H7 (cell line): ENCODE data around the gene NUP50. TPM values are rescaled to one million over a fixed set of nuclear protein-coding genes. Genes with fewer than 3 reads are reported as not detected.

ENCODE experiments used
- DNase-seq: peaks from one replicate; pipeline ENCODE4 v3.0.0; 2012
- H3K27me3 ChIP-seq: 2 replicates; pipeline ENCODE4 v1.6.0; 2011; ENCODE audit warnings: mild to moderate bottlenecking, low read length; ENCODE audit not compliant: control insufficient read depth, insufficient read depth
- H3K36me3 ChIP-seq: replicated peaks from 2 replicates; pipeline ENCODE4 v1.5.1; 2011; ENCODE audit warnings: low read length; ENCODE audit not compliant: control insufficient read depth, insufficient read depth
- H3K4me3 ChIP-seq: 2 replicates; pipeline ENCODE4 v1.5.1; 2011; ENCODE audit warnings: low read depth, mild to moderate bottlenecking, control low read depth, low read length, moderate library complexity; ENCODE audit not compliant: insufficient read depth
- total RNA-seq: library from RNA; depleted of rRNA; stranded (reverse); fragments of >200 nt; shearing (Covaris generic); gene quantifications from 2 replicates; pipeline ENCODE4 v1.2.3, GENCODE V29; 2014

Gene NUP50
- total RNA-seq, 1 experiment from 2014 or later, result 89.0 TPM

DNA sequence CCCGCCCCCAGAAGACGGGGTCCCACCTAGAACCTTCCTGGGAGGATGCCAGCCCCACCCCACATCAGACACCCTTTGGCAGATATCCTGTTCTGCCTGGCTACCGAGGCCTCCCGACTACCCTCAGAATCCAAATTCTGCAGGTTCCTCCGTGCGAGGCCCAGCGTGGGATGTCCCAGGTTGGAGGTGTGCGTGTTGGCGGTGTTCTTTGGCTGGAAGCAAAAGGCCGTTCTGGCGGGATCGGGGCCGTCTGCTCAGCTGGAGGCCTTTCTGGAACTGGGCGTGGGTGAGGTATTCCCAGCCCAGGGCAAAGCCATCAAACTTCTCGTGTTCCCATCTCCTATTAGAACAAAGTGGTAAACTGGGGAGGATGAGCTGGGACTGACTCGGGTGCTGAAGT, 32.6 kb downstream of the NUP50 start:
- Histone ChIP-seq H3K4me3 (no peak overlapping the region), H3K27me3 (no peaks in the 10 kb centered on the region), H3K36me3 (peaks cover 2% of the 10 kb centered on the region; the same call in 1 of the 2 replicates)
- DNase-seq, result no peak

DNA sequence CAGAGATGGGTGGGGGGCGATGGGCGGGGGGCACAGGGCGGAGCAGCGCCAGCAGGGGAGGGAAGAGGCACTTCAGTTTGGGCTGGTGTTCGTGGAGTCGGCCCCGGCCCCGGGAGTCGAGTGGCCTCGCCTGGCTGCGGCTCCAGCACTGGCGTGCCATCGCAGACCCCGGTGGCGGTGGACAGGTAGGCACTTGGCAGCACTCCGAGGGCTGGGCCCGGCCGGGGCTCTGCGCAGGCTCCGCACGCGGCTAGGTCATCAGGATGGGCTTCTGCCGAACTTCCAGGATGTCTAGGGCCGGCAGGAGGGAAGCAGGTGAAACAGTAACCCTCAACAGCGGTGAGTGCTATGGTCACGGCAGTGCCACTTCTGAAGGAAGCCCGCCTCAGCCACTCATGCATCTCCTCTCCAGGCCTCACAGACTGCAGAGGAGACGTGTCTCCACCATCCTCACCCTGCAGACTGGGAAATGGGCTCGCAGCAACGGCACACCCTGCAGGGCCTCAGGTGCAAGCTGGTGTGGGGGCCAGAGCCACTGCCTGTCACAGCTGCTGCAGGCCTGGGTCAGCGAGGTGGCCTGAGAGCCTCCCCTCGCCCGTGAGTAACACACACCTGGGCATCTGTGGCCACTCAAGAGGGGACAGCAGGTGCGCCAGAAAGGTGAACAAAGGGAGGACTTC, 33.3 kb downstream of the NUP50 start:
- H3K36me3 ChIP-seq, result peaks cover 2% of the 10 kb centered on the region; the same call in 1 of the 2 replicates
- H3K4me3 ChIP-seq, result no peak overlapping the region
- no peaks in the 10 kb centered on the region for H3K27me3 ChIP-seq
- DNase-seq, result peak; percentile 68

DNA sequence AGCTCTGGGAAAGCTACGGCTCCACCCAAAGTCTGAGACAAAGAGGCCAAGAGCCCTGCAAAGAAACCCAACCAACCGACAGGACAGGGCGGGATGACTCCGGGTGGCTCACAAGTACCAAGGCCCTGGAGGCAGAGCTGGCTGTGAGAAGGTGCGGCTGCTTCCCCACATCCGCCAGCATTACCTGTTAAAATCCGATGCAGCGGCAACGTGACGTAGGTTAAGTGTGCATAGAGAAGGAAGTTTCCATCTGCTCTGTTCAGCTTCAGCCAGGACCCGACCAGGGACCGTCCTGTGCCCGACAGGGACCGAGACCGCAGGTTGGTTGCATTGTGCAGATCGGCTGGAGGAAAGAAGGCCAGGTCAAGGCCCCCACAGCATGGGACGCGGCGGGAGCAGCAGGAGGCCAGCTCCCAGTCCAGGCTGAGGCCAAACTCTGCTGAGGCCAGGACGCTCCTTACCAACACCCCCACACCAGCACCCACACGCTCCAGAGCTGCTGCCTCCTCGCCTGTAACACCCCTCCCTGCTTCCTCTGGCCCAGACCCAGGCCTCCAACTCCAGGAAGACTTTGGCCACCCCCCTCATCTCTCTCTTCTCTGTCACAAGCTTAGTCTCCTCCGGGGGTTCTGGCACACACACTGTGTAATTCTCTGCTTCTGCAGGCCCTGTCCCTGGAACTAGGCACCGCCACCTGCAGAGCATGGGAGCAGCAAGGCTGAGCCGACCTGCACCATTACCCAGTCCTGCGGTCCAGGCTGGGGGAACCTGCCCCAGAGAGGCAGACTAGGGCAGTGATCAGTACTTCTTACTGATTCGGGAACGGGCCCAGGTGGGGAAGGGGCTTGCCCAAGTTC, 34.1 kb downstream of the NUP50 start:
- DNase-seq, result peak; percentile 51
- Histone ChIP-seq H3K27me3 (no peaks in the 10 kb centered on the region), H3K36me3 (peaks cover 5% of the 10 kb centered on the region; the same call in 1 of the 2 replicates), H3K4me3 (no peak overlapping the region)

DNA sequence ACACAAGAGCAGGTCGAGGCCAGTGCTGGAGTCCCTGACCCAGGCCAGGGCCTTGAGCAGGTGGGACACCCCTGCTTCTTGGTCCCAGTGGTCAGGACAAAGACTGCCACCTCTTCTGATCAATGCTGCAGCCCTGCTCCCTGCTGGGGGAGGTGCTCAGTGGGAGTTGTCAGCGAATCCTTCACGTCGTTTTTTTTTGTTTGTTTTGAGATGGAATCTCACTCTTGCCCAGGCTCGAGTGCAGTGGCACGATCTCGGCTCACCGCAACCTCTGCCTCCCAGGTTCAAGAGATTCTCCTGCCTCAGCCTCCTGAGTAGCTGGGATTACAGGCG, 34.7 kb downstream of the NUP50 start:
- H3K36me3 ChIP-seq, result peaks cover 6% of the 10 kb centered on the region; the same call in 1 of the 2 replicates
- no peak overlapping the region for H3K4me3 ChIP-seq
- DNase-seq, result no peak
- no peaks in the 10 kb centered on the region for H3K27me3 ChIP-seq

DNA sequence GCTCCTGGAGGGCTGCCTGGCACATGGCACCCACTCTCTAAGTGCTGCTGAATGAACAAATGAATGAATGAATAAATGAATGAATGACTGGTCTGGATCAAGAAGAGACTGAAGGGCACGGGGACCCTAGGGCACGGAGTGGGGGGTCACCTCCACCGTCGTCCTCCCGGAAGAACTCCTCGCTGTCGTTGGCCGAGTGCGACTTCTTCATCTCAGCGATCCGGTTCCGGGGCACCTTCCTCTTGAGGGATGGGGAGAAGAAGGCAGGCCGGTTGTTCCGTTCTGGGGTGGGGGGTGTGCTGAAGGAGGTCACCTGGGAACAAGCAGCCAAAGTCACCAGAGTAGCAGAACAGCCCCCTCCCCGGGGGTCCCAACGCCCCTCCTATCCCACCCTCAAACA, 36.0 kb downstream of the NUP50 start:
- DNase-seq, result no peak
- Histone ChIP-seq H3K27me3 (no peaks in the 10 kb centered on the region), H3K36me3 (peaks cover 6% of the 10 kb centered on the region; the same call in 1 of the 2 replicates), H3K4me3 (no peak overlapping the region)

DNA sequence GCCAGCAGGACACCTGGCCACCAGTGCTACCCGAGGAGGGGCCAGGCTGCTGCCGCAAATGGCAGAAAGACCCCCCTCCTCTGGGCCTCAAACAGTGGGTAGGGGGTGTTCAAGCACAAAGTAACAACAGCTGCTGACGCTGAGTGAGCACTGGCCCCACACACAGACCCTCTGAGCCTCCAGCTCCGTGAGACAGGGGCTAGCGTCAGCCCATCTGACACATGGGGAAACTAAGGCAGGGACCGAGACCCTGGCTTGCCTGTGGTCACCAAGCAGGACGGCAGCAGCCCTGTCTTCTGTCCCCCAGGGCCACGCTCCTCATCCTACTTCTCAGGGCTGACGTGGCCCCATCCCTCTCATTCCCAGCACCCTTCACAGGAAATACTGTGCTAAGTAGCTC, 36.5 kb downstream of the NUP50 start:
- DNase-seq, result peak; percentile 24
- H3K4me3 ChIP-seq, result no peak overlapping the region
- no peaks in the 10 kb centered on the region for H3K27me3 ChIP-seq
- H3K36me3 ChIP-seq, result peaks cover 6% of the 10 kb centered on the region; the same call in 1 of the 2 replicates

DNA sequence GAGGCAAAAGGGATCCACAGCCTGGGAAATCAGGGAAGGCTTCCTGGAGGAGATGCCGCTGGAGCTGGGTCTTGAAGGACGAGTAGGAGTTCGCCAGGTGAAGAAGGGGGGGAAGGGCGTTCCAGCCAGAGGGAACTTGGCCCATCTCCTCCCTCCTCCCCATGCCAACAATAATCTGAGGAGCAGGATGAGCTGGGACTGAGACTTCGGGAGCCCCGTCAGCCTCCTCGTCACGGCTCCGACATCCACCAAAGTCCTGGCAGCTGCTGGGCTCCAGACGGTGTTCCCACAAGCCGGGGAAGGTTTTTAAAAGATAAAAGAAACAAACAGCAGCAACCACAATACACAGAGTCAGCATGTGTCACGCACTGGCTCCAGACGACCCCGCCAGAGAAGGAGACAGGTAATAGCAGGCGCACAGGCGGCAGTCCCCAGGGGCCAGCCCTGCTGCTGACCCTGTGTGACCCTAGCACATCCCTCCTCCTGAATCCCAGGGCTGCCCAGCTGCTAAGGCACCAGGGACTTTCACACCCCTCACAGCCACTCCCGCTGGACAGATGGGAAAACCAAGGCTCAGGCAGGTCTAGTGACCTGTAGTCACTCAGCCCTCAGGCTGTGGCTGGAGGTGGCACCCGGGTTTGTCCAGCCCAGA, 37.3 kb downstream of the NUP50 start:
- Histone ChIP-seq H3K27me3 (no peaks in the 10 kb centered on the region), H3K4me3 (no peak overlapping the region), H3K36me3 (peaks cover 6% of the 10 kb centered on the region; the same call in 1 of the 2 replicates)
- peak; percentile 38 for DNase-seq

DNA sequence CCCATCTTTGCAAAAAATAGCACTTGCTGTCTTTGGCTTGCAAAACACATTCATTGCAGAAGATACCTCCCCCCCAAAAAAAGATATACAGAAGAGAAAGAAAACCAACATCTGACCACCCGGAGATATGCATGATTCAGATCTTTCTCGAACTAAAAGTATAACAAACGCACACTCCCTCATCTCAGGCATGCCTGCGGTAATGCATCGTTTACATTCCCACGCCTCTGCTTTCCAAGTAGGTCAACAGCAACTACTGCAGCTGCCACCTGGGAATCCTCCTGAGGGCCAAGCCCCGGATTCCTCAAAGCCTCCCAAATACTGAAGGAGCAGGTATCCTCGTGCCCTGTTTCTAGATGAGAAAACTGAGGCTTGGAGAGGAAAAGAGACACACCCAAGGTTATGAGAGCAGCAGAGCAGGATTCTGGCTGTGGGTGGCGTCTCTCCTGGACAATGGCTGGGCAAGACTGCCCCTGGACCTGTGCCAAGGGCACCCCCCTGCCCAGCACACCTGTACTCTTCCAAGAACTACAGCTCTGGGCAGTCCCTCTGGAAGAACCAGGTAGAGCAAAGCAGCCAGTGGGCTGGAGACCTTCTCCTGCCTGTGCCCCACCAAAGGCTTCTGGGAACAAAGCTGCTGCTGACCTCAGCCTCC, 38.1 kb downstream of the NUP50 start:
- peak; percentile 22 for DNase-seq
- H3K27me3 ChIP-seq, result no peaks in the 10 kb centered on the region
- H3K36me3 ChIP-seq, result peaks cover 4% of the 10 kb centered on the region; the same call in 1 of the 2 replicates
- no peak overlapping the region for H3K4me3 ChIP-seq

DNA sequence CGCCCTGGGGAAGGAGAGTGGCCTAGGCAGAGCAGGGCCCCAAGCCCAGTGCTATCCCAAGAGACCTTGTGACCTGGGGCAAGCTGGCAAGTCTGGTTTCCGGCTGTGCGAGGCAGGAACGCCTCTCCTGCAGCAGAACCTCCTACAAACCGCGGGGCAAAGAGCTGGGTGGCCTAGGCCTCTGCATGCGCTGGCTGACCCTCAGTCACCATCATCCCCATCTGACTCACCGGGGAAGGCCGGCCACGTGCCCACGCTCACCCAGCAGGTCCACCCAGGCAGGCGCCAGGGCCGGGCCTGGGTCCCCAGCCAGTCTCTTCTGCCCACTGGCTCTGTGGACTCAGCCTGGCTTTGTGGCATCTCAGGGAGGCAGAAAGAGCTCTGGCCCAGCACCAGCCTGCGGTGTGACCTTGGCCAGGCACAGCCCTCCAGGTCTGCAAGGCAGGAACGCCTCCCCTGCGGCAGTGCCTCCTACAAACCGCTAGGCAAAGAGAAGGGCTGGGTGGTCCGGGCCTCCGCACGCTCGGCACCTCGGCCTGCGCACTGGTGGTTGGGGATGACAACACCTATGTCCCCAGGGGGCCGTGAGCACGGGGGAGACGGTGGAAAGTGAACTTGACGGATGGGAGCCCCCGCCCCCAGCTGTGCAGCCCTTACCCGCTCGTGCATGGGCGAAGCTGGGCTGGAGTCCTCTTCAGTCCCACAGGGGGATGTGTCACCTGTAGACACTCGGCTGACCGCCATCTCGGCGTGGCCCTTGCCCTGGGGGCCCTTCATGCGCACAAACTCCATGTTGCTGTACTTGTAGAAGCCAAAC, 38.8 kb downstream of the NUP50 start:
- H3K27me3 ChIP-seq, result no peaks in the 10 kb centered on the region
- peaks cover 4% of the 10 kb centered on the region; the same call in 1 of the 2 replicates for H3K36me3 ChIP-seq
- peak; percentile 22 for DNase-seq
- no peak overlapping the region for H3K4me3 ChIP-seq

DNA sequence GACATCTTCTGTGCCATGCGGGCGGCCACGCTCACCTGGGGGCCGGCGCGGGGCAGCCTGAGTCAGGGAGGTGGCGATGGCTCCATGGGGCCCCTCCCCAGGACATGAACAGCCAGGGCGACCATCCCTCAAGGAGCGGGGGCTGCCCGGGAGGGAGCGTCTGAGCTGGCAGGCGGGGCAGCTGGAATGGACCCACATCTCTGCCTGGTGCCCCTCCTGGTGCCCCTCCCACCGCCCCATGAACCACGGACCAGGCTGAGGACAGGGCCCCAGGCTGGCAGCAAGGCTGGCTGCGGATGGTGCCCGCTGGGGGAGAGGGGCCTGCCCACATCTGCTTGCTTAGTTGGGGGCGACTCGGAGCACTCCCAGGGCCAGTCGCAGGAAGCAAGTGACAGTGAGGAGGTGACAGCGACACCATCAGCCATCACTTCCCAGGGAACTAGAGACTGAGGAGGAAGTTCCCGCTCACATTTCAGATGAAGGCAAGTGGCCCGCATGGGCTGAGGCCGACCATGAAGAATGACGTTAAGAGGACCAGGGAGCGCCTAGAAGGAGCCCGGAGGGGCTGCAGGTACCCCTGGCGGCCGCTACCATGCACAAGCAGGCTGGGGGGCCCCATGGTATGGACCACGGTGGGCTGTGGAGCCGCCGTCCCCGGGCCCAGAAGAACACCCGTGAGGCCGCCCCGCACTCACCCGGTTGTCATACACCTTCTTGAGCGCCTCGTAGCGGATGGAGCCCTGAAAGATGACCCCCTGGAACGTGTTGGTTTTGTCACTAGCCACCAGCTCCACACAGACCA, 39.6 kb downstream of the NUP50 start:
- Histone ChIP-seq H3K36me3 (peaks cover 4% of the 10 kb centered on the region; the same call in 1 of the 2 replicates), H3K27me3 (no peaks in the 10 kb centered on the region)
- peak; percentile 33 for DNase-seq

DNA sequence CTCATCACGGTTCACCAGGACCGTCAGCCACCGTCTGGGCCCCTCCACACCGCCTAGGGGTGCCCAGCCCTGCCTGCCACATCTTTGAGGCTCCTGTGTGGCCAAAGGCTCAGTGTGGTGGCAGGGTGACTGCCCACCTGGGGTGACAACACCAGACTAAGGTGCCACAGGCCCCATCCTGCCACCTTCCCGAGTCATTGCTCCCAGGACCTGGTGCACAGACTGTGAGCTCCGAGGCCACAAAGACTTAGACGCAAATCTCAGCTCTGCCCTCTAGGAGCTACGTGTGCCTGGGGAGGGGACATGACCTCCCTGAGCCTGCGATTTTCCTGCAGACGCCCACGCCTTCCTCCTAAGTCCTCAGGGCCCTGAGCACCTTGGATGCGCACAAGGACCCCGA, 40.5 kb downstream of the NUP50 start:
- H3K27me3 ChIP-seq, result no peaks in the 10 kb centered on the region
- H3K36me3 ChIP-seq, result peaks cover 4% of the 10 kb centered on the region; the same call in 1 of the 2 replicates
- no peak for DNase-seq
- H3K4me3 ChIP-seq, result no peak overlapping the region

More for the DNA sequence above, 39.6 kb downstream of the NUP50 start:
- H3K4me3 ChIP-seq, result no peak overlapping the region

DNA sequence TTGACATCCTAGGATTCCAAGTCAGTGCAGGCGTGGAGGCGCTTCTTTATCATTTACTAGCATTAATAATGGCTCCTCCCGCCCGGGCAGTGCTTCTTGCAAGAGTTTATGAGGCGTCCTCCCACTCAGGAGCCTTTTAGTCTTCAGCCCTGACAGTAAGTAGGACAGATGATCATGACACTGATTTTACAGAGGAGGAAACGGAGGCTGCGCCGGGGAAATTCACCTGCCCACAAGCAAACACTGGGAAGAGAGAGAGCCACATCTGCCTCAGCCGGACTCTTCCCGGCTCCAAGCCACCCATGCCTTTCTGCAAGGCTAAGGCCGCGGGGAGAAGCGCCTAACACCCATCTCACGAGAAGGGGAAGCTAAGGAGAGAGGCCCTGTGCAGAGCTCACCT, 41.1 kb downstream of the NUP50 start:
- Histone ChIP-seq H3K27me3 (no peaks in the 10 kb centered on the region), H3K36me3 (peaks cover 4% of the 10 kb centered on the region; the same call in 1 of the 2 replicates), H3K4me3 (no peak overlapping the region)
- DNase-seq, result peak; percentile 21
